Duodenal mucosa (tissue), 2 donors: ENCODE data around the gene MYO1H.

ENCODE experiments used
- H3K27ac ChIP-seq: one replicate; pipeline ENCODE4 v1.7.0; 2013; ENCODE audit warnings: low read depth, low read length
- H3K27me3 ChIP-seq, 2 donors: one replicate each; pipeline ENCODE4 v1.7.0; 2013; ENCODE audit warnings: low read length in 2 of 2, control low read depth in 1 of 2; ENCODE audit not compliant: insufficient read depth in 2 of 2, control insufficient read depth in 1 of 2
- H3K36me3 ChIP-seq, 2 donors: one replicate each; pipeline ENCODE4 v1.7.0; 2013; ENCODE audit warnings: low read length in 2 of 2, control low read depth in 1 of 2; ENCODE audit not compliant: insufficient read depth in 2 of 2, control insufficient read depth in 1 of 2
- H3K4me1 ChIP-seq, 2 donors: one replicate each; pipeline ENCODE4 v1.7.0; 2013; ENCODE audit warnings: low read length in 2 of 2, control low read depth in 1 of 2; ENCODE audit not compliant: insufficient read depth in 2 of 2, control insufficient read depth in 1 of 2
- H3K4me3 ChIP-seq, 2 donors: one replicate each; pipeline ENCODE4 v1.7.0; 2013; ENCODE audit warnings: low read length in 2 of 2, low read depth in 1 of 2
- H3K9ac ChIP-seq, 2 donors: one replicate each; pipeline ENCODE4 v1.7.0; 2013; ENCODE audit warnings: low read length in 2 of 2, low read depth in 1 of 2
- H3K9me3 ChIP-seq, 2 donors: one replicate each; pipeline ENCODE4 v1.7.0; 2013; ENCODE audit warnings: low read length in 2 of 2, control low read depth in 1 of 2; ENCODE audit not compliant: control insufficient read depth in 1 of 2

Gene MYO1H, protein sequence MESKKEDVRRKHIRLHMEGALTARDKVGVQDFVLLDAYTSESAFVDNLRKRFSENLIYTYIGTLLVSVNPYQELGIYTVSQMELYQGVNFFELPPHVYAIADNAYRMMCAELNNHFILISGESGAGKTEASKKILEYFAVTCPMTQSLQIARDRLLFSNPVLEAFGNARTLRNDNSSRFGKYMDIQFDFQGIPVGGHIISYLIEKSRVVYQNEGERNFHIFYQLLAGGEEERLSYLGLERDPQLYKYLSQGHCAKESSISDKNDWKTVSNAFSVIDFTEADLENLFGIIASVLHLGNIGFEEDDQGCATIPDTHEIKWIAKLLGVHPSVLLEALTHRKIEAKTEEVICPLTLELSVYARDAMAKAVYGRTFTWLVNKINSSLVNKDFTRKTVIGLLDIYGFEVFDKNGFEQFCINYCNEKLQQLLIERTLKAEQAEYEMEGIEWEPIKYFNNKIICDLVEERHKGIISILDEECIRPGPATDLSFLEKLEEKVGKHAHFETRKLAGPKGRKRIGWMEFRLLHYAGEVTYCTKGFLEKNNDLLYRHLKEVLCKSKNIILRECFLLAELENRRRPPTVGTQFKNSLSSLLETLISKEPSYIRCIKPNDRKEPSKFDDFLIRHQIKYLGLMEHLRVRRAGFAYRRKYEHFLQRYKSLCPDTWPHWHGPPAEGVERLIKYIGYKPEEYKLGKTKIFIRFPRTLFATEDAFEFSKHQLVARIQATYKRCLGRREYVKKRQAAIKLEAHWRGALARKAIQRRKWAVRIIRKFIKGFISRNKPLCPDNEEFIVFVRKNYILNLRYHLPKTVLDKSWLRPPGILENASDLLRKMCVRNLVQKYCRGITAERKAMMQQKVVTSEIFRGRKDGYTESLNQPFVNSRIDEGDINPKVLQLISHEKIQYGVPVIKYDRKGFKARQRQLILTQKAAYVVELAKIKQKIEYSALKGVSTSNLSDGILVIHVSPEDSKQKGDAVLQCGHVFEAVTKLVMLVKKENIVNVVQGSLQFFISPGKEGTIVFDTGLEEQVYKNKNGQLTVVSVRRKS

DNA sequence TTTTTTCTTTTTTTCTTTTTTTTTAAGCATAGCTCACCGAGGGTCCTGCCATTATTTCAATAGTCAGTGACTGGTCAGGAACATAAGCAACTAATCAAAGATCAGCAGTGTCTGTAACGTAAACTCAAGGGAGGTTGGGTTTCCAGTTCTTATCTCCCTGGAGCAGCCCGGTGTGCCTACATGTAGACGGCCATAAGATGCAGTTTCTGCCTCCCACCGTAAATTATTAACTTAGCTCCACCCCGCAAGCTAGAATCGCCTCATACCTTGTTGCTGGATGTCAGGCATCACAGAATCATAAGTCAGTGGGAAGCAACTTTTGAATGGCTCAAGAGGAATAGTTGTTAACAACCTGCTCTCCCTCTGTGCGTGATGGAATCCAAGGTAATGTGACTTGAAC, at the start of gene MYO1H:
TSS of gene MYO1H (plus strand) at position 312 of the 400 bp plus-strand sequence. CDS start at position 373, 61 bp downstream.
- Histone ChIP-seq H3K4me3 (no peak within 1 kb of the TSS), H3K4me1 (no peaks in the 10 kb centered on the region), H3K27me3 (peaks cover 0 to 2% of the 10 kb centered on the region in 2 donors), H3K27ac (no peak within 1 kb of the TSS), H3K9me3 (no peaks in the 10 kb centered on the region), H3K36me3 (no peaks in the 10 kb centered on the region), H3K9ac (no peak within 1 kb of the TSS)

DNA sequence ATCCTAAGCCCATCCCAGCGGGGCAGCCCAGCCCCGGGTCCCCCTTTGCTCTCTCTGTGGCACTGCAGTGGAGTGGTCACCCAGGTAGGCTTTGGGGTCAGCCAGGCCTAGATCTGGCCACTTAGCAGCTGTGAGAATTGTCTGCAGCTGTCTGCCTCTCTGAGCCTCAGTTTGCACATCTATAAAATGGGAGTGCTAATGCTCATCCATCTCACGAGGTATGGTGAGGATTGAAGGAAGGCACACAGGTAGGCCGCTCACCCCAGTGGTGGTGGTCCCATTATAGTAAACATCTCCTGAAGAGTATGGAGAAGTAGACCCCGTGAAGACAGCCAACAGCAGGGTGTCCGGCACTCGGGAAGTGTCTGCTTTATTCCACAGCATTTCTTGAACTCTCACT, 47.9 kb upstream of the MYO1H start:
- Histone ChIP-seq H3K9ac (no peak overlapping the region), H3K4me1 (no peaks in the 10 kb centered on the region), H3K27me3 (peaks cover 5 to 7% of the 10 kb centered on the region in 2 donors), H3K4me3 (no peak overlapping the region), H3K9me3 (no peaks in the 10 kb centered on the region), H3K27ac (no peak overlapping the region), H3K36me3 (no peaks in the 10 kb centered on the region)

DNA sequence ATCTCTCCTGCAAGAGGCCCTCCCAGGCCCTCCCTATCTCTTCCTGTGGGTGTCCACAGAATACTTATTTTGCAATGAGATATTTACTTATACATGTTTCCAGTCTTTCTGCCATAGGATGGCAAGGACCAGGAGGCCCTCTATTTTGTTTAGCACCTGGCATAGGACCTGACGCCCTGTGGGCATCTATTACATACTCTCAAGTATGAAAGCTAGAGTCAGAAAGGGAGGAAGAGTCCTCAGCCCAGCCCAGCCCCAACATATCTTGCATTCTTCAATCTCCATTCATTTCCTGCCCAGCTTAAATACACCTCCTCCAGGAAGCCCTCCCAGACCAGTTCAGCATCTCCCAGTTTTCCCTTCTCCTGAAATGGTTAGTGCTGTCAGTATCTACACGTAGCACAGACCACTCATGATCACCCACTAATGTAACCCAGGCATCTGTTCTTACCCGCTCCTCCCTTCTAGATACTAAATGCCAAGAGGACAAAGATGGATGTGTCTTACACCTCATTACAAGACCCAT, 46.0 kb upstream of the MYO1H start:
- Histone ChIP-seq H3K9me3 (no peaks in the 10 kb centered on the region), H3K27me3 (peaks cover 16 to 18% of the 10 kb centered on the region in 2 donors), H3K4me1 (no peaks in the 10 kb centered on the region), H3K27ac (no peak overlapping the region), H3K36me3 (no peaks in the 10 kb centered on the region), H3K4me3 (no peak overlapping the region), H3K9ac (no peak overlapping the region)

DNA sequence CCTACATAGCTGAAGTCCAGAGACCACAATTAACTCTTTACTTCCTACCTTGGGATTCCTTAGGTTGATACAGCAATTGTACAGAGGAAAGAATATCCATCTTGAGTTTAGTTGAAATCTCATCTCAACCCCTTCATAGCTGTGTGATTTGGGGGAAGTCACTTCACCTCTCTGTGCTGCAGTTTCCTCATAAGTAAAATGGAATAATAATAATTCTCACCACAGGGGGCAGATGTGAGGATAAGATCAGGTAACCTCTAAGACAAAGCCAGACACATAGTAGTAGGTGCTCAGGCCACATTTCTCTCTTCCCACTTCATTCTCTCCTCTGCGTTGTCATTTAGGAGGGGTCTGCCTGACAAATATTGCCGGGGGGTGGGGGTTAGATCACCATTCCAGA, 45.3 kb upstream of the MYO1H start:
- Histone ChIP-seq H3K36me3 (no peaks in the 10 kb centered on the region), H3K4me1 (no peaks in the 10 kb centered on the region), H3K4me3 (no peak overlapping the region), H3K9ac (no peak overlapping the region), H3K27me3 (peaks cover 22 to 24% of the 10 kb centered on the region in 2 donors), H3K27ac (no peak overlapping the region), H3K9me3 (no peaks in the 10 kb centered on the region)

DNA sequence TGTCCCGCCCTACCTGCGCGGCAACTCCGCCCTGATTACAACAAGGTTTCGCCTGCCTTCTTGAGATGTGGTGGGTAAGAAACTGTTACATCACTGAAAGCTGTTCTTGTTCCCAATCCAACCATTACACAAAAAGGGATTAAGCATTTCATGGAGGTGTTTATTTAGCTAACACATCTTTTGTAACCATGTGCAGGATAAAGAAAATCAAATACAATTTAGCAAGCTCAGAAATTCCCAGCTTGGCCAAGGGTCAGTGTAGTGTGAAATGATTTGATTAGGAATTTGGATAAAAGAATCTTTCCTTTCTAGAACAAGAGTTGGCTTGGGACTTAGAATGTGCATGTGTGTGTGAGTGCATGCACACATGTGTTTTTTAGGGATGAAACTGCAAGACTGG, 44.9 kb upstream of the MYO1H start:
- H3K27ac ChIP-seq = no peak overlapping the region

DNA sequence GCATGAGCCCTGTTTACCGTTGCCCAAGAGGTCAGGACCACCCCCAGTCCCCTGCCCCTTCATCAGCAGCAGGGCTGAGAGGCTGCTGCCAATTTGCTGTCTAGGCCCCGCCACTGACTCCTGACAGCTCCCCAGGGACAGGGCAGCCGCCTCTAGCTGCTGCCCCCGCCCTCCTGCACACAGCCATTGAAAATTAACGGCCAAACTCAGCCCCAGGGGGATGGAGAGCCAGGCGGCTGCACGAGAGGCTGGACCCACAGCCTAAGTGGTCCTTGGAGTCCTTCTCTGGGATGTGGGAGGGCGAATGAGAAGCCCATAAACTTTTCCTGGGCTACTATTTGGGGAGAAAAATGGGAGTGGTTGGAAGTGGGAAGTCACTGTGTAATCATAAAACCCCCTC, 43.2 kb upstream of the MYO1H start:
- H3K9me3 ChIP-seq = no peaks in the 10 kb centered on the region
- no peak overlapping the region for H3K9ac ChIP-seq
- H3K4me3 ChIP-seq = no peak overlapping the region
- H3K27ac ChIP-seq = no peak overlapping the region
- no peaks in the 10 kb centered on the region for H3K36me3 ChIP-seq
- H3K27me3 ChIP-seq = peaks cover 38 to 42% of the 10 kb centered on the region in 2 donors
- H3K4me1 ChIP-seq = no peaks in the 10 kb centered on the region

More for the DNA sequence above, 44.9 kb upstream of the MYO1H start:
- no peaks in the 10 kb centered on the region for H3K36me3 ChIP-seq
- H3K9ac ChIP-seq = no peak overlapping the region
- H3K27me3 ChIP-seq = peaks cover 26 to 28% of the 10 kb centered on the region in 2 donors
- H3K9me3 ChIP-seq = no peaks in the 10 kb centered on the region
- no peaks in the 10 kb centered on the region for H3K4me1 ChIP-seq
- H3K4me3 ChIP-seq = no peak overlapping the region

DNA sequence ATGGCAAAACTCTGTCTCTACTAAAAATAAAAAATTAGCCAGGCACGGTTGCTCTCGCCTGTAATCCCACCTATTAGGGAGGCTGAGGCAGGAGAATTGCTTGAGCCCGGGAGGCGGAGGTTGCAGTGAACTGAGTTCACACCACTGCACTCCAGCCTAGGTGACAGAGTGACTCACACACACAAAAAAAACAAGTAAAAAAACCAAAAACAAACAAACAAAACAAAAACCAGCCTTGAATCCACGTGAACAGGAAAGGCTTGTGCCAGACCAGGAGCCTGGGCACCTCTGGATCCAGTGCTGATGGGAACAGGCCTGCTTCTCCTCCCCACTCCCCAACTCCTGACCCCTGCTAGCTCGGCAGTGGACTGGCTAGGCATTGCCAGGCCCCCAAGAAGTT, 42.2 kb upstream of the MYO1H start:
- Histone ChIP-seq H3K27ac (no peak overlapping the region), H3K9ac (no peak overlapping the region), H3K36me3 (no peaks in the 10 kb centered on the region), H3K4me3 (no peak overlapping the region), H3K27me3 (peaks cover 44 to 48% of the 10 kb centered on the region in 2 donors), H3K9me3 (no peaks in the 10 kb centered on the region), H3K4me1 (peaks cover 4 to 6% of the 10 kb centered on the region in 2 donors)

DNA sequence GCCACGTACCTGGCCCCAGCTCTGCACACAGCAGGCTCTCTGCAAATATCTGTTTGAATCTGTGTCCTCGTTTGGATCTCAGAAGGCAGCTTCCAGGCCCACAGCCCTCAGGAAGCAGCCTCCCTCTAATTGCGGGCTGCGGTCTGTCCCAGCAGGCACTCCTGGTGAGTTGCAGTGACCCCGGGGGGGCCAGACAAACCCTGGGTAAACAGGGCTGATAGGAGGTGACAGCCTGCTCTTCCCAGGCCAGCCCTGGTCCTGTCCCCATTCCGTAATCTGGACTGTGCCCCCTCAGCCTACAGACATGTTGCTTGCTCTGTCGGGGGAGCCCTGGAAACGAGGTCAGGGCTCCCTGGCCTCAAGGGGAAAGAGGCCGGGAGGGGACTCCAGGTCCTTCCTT, 40.6 kb upstream of the MYO1H start:
- H3K9me3 ChIP-seq = no peaks in the 10 kb centered on the region
- H3K9ac ChIP-seq = no peak overlapping the region
- H3K27ac ChIP-seq = no peak overlapping the region
- no peak overlapping the region for H3K4me3 ChIP-seq
- H3K36me3 ChIP-seq = no peaks in the 10 kb centered on the region
- H3K27me3 ChIP-seq = peaks cover 56 to 62% of the 10 kb centered on the region in 2 donors
- peaks cover 7 to 8% of the 10 kb centered on the region in 2 donors for H3K4me1 ChIP-seq

DNA sequence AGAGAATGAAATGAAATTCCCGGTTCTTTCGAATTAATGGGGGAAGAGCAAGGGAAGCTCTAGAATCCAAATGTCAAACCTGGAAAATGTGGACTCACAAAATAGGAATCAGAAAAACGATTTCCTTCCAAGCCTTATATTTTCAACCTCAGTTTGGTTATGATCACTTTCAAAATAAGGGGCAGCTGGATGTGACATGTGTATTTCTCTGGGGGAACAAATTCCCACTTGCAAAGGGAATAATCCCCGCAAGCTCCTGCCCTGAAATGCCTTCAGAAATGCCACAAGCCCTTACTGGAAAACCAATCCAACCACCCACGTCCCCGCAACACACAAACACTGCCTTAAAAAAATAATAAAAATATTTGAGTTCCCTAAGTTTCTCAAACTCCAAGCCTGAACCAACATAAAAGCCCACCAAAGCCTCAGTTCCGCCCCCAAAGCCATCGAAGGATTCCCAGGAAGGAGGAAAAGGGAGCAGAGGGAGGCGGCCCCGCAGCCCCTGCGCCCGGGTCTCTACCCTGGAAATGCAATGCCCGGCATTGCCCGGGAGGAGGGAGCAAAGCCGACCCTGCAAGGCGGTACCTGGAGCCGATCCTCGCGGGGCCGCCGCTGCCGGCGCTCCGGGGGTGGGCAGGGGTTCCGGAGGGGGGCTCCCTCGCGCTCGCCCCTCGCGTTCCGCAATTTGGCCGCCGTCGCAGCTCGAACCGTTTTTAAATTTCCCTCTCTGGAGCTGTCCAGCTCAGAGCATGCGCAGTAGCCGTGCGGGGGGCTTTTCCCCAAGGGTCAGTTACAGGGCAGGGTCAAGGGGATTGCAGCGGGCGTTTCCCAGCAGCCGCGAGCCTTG, 38.9 kb upstream of the MYO1H start, which contains the start of gene FOXN4:
TSS of gene FOXN4 (minus strand) at position 751 of the 847 bp plus-strand sequence. CDS start 963 bp downstream, outside the sequence.
- no peak within 1 kb of the TSS for H3K9ac ChIP-seq

More for the DNA sequence above, 38.9 kb upstream of the MYO1H start, which contains the start of gene FOXN4:
- Histone ChIP-seq H3K27ac (no peak within 1 kb of the TSS), H3K36me3 (no peaks in the 10 kb centered on the region), H3K9me3 (no peaks in the 10 kb centered on the region), H3K4me3 (peak within 1 kb of the TSS; percentile 55 to 59), H3K4me1 (peaks cover 7 to 8% of the 10 kb centered on the region in 2 donors), H3K27me3 (peaks cover 54 to 63% of the 10 kb centered on the region in 2 donors)
